Epithelial cell of esophagus (primary cell): ENCODE data around the gene FBXL16.
A peak's percentile ranks its signal among the peaks of the same experiment; 100 is the strongest.
"Not testable (repeated sequence)": the region's sequence is repeated elsewhere in the genome, so short reads cannot be mapped to it uniquely, and the experiment has no call there.

Experiments
- DNase-seq: peaks from one replicate; pipeline ENCODE4 v3.0.0; 2010; ENCODE audit warnings: low read depth
- H3K4me3 ChIP-seq: 2 replicates; pipeline ENCODE4 v1.5.1; 2011; ENCODE audit warnings: mild to moderate bottlenecking, low read length, control low read depth
- TF ChIP-seq, protein P1 (sequence below): IDR thresholded peaks from 2 replicates; pipeline ENCODE4 v1.5.1; 2011; ENCODE audit warnings: low read depth, mild to moderate bottlenecking, low read length, control low read depth, inconsistent platforms; ENCODE audit not compliant: insufficient read depth; ENCODE audit errors: missing control alignments

FBXL16 gene

DNA sequence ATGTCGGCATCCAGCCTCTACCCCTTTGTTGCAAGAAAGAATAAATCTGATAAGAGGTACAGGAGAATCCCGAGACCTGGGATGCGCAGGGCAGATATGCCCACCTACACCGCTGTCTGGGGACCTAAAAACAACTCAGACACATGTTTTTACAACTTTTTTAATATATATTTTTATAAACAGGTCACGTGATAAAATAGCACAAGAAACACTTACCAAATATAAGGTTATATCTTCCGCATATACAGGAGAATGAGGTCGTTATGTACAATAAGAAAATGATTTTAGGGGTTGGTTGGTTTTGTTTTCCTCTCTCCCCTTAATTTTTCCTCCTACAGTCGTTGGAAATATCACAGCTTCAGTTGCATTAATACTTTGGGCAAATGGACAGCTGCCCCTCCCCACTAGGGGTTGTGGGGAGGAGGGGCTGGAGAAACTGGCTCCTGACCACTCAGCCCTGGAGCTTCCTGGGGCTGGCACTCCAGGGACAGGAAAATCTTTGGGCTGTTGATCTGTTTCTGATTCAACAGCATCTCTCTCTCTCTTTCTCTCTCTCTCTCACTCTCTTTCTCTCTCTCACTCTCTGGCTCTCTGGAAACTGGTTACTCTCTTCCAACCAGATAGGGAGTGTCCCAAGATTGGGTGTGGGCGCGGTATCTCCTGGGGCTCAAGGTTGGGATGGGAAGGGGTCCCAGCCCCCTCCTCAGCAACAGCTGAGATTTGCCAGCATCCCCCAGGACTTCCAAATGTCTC, 13.1 kb downstream of the FBXL16 start:
- TF ChIP-seq, protein P1, sequence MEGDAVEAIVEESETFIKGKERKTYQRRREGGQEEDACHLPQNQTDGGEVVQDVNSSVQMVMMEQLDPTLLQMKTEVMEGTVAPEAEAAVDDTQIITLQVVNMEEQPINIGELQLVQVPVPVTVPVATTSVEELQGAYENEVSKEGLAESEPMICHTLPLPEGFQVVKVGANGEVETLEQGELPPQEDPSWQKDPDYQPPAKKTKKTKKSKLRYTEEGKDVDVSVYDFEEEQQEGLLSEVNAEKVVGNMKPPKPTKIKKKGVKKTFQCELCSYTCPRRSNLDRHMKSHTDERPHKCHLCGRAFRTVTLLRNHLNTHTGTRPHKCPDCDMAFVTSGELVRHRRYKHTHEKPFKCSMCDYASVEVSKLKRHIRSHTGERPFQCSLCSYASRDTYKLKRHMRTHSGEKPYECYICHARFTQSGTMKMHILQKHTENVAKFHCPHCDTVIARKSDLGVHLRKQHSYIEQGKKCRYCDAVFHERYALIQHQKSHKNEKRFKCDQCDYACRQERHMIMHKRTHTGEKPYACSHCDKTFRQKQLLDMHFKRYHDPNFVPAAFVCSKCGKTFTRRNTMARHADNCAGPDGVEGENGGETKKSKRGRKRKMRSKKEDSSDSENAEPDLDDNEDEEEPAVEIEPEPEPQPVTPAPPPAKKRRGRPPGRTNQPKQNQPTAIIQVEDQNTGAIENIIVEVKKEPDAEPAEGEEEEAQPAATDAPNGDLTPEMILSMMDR, result no peak
- no peak for DNase-seq
- no peak overlapping the region for H3K4me3 ChIP-seq

DNA sequence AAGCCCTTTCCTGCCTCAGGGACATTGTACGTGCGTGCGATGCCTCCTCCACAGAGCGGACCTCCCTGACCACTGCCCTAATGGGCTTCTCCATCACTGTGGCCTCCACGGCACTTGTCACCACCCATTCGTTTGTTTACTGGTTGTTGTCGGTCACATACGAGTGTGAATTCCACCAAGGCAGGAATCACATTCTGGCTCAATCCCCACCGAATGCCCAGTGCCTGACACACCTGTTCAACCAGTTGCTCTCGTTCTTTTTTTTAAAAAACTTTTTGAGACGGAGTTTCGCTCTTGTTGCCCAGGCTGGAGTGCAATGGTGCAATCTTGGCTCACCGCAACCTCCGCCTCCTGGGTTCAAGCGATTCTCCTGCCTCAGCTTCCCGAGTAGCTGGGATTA, 14.4 kb downstream of the FBXL16 start:
- not testable (repeated sequence) for H3K4me3 ChIP-seq, DNase-seq

DNA sequence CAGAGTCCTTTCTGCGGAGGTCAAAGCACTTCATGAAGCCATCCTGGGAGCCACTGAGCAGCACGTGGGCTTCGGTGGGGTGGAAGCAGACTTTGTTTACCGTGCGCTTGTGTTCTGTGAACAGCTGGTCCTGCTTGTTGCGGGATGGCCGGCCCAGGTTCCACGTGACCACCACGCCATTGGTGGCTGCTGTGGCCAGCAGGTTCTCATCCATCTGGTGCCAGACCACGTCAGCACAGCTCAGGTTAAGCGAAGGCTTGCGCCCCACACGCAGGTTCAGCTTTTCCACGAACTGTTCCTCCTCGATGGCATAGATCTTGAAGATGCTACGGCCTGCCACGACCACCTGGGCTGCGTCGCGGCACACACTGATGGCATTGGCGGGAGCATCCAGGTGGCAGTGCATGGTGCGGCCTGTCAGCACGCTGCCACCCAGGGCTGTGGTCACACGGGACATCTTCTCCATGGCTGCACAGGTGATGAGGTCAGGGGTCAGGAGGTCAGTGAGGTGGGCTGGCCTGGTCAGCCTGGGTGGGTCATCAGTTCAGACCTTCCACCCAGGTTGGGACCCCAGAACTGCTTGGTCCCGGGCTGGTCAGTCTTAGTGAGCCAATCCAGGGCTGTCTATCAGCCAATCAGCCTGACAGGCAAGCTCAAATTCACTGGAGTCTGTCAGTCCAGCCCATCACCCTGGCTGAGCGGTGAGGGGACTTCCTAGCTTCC, 16.3 kb downstream of the FBXL16 start:
- no peak for DNase-seq
- TF ChIP-seq, protein P1, result no peak
- peak overlapping the region; percentile 83 for H3K4me3 ChIP-seq

DNA sequence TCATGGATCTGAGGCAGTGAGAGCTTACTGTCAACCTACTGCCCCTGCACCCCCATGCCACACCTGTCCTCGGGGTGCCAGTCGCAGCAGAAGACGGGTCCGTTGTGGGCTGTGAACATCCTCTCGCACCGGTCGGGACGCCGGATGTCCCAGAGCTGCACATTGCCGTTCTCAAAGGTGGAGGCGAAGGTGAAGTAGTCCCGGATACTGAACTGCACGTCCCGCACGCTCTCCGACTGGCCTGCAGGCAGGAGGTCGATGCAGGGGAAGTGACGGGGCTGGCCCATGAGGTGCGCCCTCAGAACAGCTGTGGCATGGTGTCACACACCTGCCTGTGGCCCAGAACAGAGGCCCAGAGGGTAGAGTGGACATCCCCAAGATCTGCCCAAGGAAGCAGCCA, 18.1 kb downstream of the FBXL16 start:
- TF ChIP-seq, protein P1, result no peak
- no peak overlapping the region for H3K4me3 ChIP-seq
- DNase-seq, result no peak

DNA sequence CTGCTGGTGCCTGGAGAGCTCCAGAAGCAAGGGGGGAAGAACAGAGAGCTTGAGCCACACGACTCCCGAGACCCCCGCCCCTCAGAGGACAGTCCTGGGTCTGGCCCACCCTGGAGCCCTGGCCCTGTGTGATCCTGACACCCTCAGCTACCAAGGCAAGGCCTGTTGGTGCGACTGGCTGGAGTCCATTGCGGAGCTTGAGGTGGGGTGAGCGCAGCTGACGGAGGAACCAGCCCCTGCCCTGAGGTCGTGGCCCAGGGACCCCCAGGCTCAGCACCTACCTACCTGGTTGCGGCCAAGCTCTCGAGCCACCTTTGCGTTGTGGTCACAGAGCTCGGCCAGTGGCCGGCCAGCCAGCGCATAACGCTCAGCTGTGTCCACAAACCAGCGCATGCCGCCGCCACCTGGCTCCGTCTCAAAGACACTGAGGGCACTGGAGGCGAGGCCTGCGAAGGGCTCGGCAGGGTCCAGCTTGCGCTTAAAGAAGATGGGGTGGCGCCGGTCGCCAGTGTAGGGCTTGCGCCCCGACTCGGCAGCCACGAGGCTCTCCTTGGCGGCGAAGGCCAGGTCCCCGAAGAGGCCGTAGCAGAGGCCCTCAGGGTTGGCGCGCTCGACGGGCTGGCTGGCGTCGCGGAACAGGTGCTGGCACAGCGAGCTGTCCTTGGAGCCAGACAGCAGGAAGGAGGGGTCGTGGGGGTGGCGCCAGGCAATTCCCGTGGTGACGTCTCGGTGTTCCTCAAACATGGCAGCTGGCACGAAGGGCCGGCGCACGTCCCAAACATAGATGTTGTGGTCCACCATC, 18.9 kb downstream of the FBXL16 start:
- no peak for DNase-seq
- H3K4me3 ChIP-seq, result no peak overlapping the region
- TF ChIP-seq, protein P1, result no peak

DNA sequence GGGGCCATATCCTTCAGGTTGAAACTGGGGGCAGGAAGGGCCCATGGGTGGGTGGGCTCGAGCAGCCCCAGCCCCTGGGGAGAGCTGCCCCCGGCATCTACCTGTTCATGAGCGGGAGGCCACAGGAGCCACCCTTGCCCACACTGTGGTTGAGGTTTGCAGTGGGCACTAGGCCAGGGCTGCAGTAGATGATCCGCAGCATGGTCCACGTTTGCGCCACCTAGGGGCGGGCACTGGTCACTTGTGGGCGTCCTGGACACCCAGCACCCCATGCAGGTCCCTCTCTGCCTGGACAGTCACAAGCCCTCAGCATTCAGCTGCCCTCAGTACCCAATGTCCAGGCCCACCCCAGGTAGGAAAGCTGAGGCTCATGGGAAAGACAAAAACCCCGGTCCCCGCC, 19.6 kb downstream of the FBXL16 start:
- peak; percentile 49 for DNase-seq
- TF ChIP-seq, protein P1, result peak; percentile 49
- H3K4me3 ChIP-seq, result no peak overlapping the region
